Mucosa of stomach (tissue), 1 donor: ENCODE measurements around the gene PILRB.
"Not testable (repeated sequence)": the region's sequence is repeated elsewhere in the genome, so short reads cannot be mapped to it uniquely, and the experiment has no call there.

ENCODE experiments used
- H3K27me3 ChIP-seq: one replicate; pipeline ENCODE4 v1.7.0; 2013; ENCODE audit warnings: mild to moderate bottlenecking, low read length; ENCODE audit not compliant: control insufficient read depth, insufficient read depth
- H3K36me3 ChIP-seq: one replicate; pipeline ENCODE4 v1.7.0; 2013; ENCODE audit warnings: low read length; ENCODE audit not compliant: control insufficient read depth, insufficient read depth
- H3K4me1 ChIP-seq: one replicate; pipeline ENCODE4 v1.7.0; 2013; ENCODE audit warnings: mild to moderate bottlenecking, low read length; ENCODE audit not compliant: control insufficient read depth, insufficient read depth
- H3K4me3 ChIP-seq: one replicate; pipeline ENCODE4 v1.7.0; 2013; ENCODE audit warnings: low read length
- H3K9ac ChIP-seq: one replicate; pipeline ENCODE4 v1.7.0; 2013; ENCODE audit warnings: mild to moderate bottlenecking, low read length, moderate library complexity
- H3K9me3 ChIP-seq: one replicate; pipeline ENCODE4 v1.7.0; 2013; ENCODE audit warnings: mild to moderate bottlenecking, low read length, moderate library complexity; ENCODE audit not compliant: control insufficient read depth
- donor health status: Pancreatic carcinoma.

PILRB gene

GRCh38 chr7:100345288-100345672 is 12.6 kb upstream of the PILRB start:
- H3K9me3 ChIP-seq, H3K4me1 ChIP-seq, H3K9ac ChIP-seq, H3K4me3 ChIP-seq, H3K27me3 ChIP-seq: not testable (repeated sequence)
- H3K36me3 ChIP-seq, result peaks cover 11% of the 10 kb centered on the region

- H3K9me3 ChIP-seq, result no peaks in the 10 kb centered on the region
- no peak overlapping the region for H3K9ac ChIP-seq
- no peak overlapping the region for H3K4me3 ChIP-seq
- H3K4me1 ChIP-seq, result peaks cover 5% of the 10 kb centered on the region
- peaks cover 11% of the 10 kb centered on the region for H3K36me3 ChIP-seq
- H3K27me3 ChIP-seq, result no peaks in the 10 kb centered on the region
Measured at GRCh38 chr7:100346921-100347320, 11.0 kb upstream of the PILRB start.

- Histone ChIP-seq H3K9ac (no peak overlapping the region), H3K27me3 (no peaks in the 10 kb centered on the region), H3K9me3 (no peaks in the 10 kb centered on the region), H3K36me3 (peaks cover 17% of the 10 kb centered on the region), H3K4me1 (peaks cover 5% of the 10 kb centered on the region), H3K4me3 (no peak overlapping the region)
Measured at GRCh38 chr7:100348805-100349204, 9.1 kb upstream of the PILRB start.

GRCh38 chr7:100349757-100350156 is 8.2 kb upstream of the PILRB start:
- H3K9ac ChIP-seq, result no peak overlapping the region
- peaks cover 2% of the 10 kb centered on the region for H3K4me1 ChIP-seq
- H3K4me3 ChIP-seq, result no peak overlapping the region
- peaks cover 17% of the 10 kb centered on the region for H3K36me3 ChIP-seq
- H3K27me3 ChIP-seq, result no peaks in the 10 kb centered on the region
- no peaks in the 10 kb centered on the region for H3K9me3 ChIP-seq

- Histone ChIP-seq H3K4me3 (no peak overlapping the region), H3K36me3 (peaks cover 11% of the 10 kb centered on the region), H3K9ac (no peak overlapping the region)
Measured at GRCh38 chr7:100351657-100352058, 6.3 kb upstream of the PILRB start.

GRCh38 chr7:100352230-100352781 is 5.6 kb upstream of the PILRB start:
- H3K27me3 ChIP-seq, H3K9me3 ChIP-seq, H3K4me1 ChIP-seq, H3K9ac ChIP-seq, H3K4me3 ChIP-seq, H3K36me3 ChIP-seq: not testable (repeated sequence)

More at GRCh38 chr7:100351657-100352058, 6.3 kb upstream of the PILRB start:
- no peaks in the 10 kb centered on the region for H3K4me1 ChIP-seq
- H3K9me3 ChIP-seq, result no peaks in the 10 kb centered on the region
- no peaks in the 10 kb centered on the region for H3K27me3 ChIP-seq

GRCh38 chr7:100352984-100353684 is 4.8 kb upstream of the PILRB start:
- Histone ChIP-seq H3K9me3 (no peaks in the 10 kb centered on the region), H3K4me1 (no peaks in the 10 kb centered on the region), H3K4me3 (no peak overlapping the region), H3K9ac (no peak overlapping the region), H3K36me3 (peaks cover 5% of the 10 kb centered on the region), H3K27me3 (no peaks in the 10 kb centered on the region)

GRCh38 chr7:100353685-100354330 is 4.1 kb upstream of the PILRB start:
- peaks cover 6% of the 10 kb centered on the region for H3K36me3 ChIP-seq
- no peak overlapping the region for H3K4me3 ChIP-seq
- no peak overlapping the region for H3K9ac ChIP-seq
- H3K9me3 ChIP-seq, result no peaks in the 10 kb centered on the region
- H3K4me1 ChIP-seq, result no peaks in the 10 kb centered on the region
- H3K27me3 ChIP-seq, result no peaks in the 10 kb centered on the region

- H3K4me3 ChIP-seq, result no peak overlapping the region
- H3K27me3 ChIP-seq, result no peaks in the 10 kb centered on the region
- no peaks in the 10 kb centered on the region for H3K4me1 ChIP-seq
- no peaks in the 10 kb centered on the region for H3K9me3 ChIP-seq
- no peak overlapping the region for H3K9ac ChIP-seq
- peaks cover 13% of the 10 kb centered on the region for H3K36me3 ChIP-seq
Measured at GRCh38 chr7:100356416-100357068, 1.4 kb upstream of the PILRB start.

- H3K36me3 ChIP-seq, result peaks cover 13% of the 10 kb centered on the region
Measured at GRCh38 chr7:100357131-100357561, 771 bp upstream of the PILRB start.

GRCh38 chr7:100358857-100359212 is 918 bp downstream of the PILRB start:
- Histone ChIP-seq H3K9ac (no peak overlapping the region), H3K4me1 (no peaks in the 10 kb centered on the region), H3K27me3 (no peaks in the 10 kb centered on the region), H3K9me3 (no peaks in the 10 kb centered on the region), H3K4me3 (no peak overlapping the region), H3K36me3 (peaks cover 8% of the 10 kb centered on the region)

More at GRCh38 chr7:100357131-100357561, 771 bp upstream of the PILRB start:
- Histone ChIP-seq H3K4me3 (no peak overlapping the region), H3K9ac (no peak overlapping the region), H3K27me3 (no peaks in the 10 kb centered on the region), H3K4me1 (no peaks in the 10 kb centered on the region), H3K9me3 (no peaks in the 10 kb centered on the region)
